Activated naive CD8-positive, alpha-beta T cell treated with anti-CD3 and anti-CD28 coated beads, Interleukin-2, amount 50 U/mL, for 24 hours (primary cell): ENCODE measurements around the gene AQP5.
A peak's percentile ranks its signal among the peaks of the same experiment; 100 is the strongest.

Source experiments
- ATAC-seq: fragments of 150-1000 bp; cut with Tn5 transposase; one replicate; pipeline ENCODE4 v1.10.0; 2021
- DNase-seq: peaks from one replicate; pipeline ENCODE4 v3.0.0; 2021
- H3K27ac Mint-ChIP-seq: one replicate; pipeline ENCODE4 v1.8.0; 2021; ENCODE audit warnings: mild to moderate bottlenecking, mixed read lengths
- H3K27me3 Mint-ChIP-seq: one replicate; pipeline ENCODE4 v1.8.0; 2021; ENCODE audit warnings: mixed read lengths
- H3K36me3 Mint-ChIP-seq: one replicate; pipeline ENCODE4 v1.8.0; 2021; ENCODE audit warnings: low read depth, mixed read lengths
- H3K4me1 Mint-ChIP-seq: one replicate; pipeline ENCODE4 v1.8.0; 2021; ENCODE audit warnings: mixed read lengths
- H3K4me3 Mint-ChIP-seq: one replicate; pipeline ENCODE4 v1.8.0; 2021; ENCODE audit warnings: mild to moderate bottlenecking, moderate library complexity, mixed read lengths
- H3K9me3 Mint-ChIP-seq: one replicate; pipeline ENCODE4 v1.8.0; 2021; ENCODE audit warnings: mixed read lengths

Gene AQP5

DNA sequence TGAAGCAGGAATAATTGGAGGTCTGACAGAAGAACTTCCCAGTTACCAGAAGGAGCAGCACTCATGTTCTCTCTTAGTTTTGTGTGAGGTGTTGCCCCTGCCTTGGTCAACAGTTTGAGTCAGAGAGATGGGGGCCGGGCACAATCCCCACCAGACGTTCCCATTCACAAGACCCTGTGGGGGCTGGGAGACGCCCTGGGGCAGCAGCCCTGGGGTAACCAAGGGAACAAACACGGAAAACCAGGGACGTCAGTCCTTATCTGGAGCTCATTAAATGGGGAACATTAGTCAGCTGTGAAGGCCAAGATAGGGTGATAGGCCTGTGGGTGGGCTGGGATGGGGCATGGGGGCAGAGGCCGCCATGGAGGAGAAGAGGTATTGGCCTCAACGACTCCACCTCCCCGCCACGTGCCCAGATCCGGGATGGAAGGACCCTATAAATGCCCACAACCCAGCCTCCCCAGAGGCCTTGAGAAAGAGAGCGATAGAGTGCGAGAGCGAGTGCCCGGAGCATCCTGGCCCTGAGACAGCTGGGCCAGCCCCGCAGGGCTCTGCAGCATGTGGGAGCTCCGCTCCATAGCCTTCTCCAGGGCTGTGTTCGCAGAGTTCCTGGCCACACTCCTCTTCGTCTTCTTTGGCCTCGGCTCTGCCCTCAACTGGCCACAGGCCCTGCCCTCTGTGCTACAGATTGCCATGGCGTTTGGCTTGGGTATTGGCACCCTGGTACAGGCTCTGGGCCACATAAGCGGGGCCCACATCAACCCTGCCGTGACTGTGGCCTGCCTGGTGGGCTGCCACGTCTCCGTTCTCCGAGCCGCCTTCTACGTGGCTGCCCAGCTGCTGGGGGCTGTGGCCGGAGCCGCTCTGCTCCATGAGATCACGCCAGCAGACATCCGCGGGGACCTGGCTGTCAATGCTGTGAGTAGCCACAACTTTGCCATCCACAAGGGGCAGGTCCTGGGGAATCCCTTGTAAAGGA, 11.1 kb upstream of the AQP5 start, which contains the start of gene AQP2:
Gene AQP2 (plus strand): TSS at position 465 of the 979 bp plus-strand sequence. CDS start 94 bp downstream, at position 559.
- Mint-ChIP-seq H3K36me3 (no peaks in the 10 kb centered on the region), H3K4me1 (peaks cover 13% of the 10 kb centered on the region), H3K27me3 (peaks cover 22% of the 10 kb centered on the region), H3K9me3 (no peaks in the 10 kb centered on the region), H3K4me3 (no peak within 1 kb of the TSS), H3K27ac (no peak within 1 kb of the TSS)
- ATAC-seq = no peak
- no peak for DNase-seq

DNA sequence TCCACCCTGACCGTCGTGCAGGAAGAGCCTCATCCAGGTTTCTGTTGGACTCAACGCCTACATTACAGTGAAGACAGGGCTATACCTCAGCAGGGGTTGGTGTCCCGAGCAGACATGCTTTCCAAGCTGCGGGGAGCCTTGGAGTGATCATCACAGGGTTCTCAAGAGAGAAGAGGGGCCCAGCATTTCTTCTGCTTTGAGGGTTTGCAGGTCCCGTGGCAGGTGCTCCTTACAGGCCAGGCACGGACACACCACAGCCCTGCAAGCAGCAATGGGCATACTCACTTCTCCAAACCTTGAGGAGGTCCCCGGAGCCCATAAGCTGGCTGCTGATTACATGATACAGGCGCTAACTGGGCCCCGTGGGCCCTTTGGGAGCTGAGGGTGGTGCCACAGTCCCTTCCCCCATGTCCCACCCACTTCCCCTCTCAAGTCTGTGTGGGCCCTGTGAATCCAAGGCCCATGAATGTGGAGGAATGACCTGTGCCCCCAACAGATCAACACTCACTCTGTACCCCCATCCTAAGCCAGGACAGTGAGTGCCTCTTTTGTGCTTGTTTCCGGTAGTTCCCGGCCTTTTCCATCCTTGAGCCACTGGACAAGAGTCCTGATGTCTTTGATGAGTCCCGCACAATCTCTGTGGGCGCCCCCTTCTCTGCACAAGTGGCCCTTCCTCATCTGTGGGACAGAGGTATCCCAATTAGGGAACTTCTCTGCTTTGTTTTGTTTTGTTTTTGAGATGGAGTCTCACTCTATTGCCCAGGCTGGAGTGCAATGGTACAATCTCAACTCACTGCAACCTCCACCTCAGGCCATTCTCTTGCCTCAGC, 10.0 kb upstream of the AQP5 start:
- DNase-seq (no peak), ATAC-seq (no peak)
- peaks cover 2% of the 10 kb centered on the region for H3K4me1 Mint-ChIP-seq
- H3K36me3 Mint-ChIP-seq = no peaks in the 10 kb centered on the region
- no peaks in the 10 kb centered on the region for H3K9me3 Mint-ChIP-seq
- H3K27ac Mint-ChIP-seq = no peak overlapping the region
- H3K4me3 Mint-ChIP-seq = no peak overlapping the region
- peaks cover 29% of the 10 kb centered on the region for H3K27me3 Mint-ChIP-seq

DNA sequence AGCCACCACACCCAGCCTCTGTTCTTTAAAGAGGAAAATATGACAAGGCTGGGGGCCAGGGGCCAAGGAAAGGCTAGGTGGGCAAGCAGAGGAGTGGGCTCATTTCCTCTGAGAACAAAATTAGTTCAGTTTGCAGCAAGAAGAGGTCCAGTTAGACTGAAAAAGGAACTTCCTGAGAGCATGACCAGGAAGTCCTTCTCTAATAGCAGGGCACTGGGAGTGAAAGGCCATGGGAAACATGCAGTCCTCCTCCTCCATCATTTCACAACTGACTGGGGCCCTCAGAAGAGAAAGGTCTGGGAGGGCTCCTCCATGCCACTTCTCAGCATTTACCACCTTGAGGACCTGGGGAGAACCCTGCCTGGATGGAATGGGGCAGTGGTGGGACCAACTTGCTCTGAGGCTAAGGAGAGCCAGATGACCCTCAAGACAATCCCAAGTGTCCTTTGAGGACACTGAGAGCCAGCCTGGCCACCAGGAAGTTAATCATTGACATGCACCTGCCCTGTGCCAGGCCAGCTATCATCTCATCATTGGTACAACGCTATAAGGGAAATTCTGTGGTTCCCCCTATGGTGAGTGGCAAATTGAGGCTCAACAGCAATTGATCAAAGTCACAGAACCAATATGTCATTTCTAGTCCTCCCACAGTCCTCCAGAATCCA, 9.1 kb upstream of the AQP5 start:
- H3K4me1 Mint-ChIP-seq = no peaks in the 10 kb centered on the region
- ATAC-seq = no peak
- H3K9me3 Mint-ChIP-seq = no peaks in the 10 kb centered on the region
- no peak overlapping the region for H3K27ac Mint-ChIP-seq
- H3K27me3 Mint-ChIP-seq = peaks cover 37% of the 10 kb centered on the region
- no peak for DNase-seq
- no peaks in the 10 kb centered on the region for H3K36me3 Mint-ChIP-seq
- no peak overlapping the region for H3K4me3 Mint-ChIP-seq

DNA sequence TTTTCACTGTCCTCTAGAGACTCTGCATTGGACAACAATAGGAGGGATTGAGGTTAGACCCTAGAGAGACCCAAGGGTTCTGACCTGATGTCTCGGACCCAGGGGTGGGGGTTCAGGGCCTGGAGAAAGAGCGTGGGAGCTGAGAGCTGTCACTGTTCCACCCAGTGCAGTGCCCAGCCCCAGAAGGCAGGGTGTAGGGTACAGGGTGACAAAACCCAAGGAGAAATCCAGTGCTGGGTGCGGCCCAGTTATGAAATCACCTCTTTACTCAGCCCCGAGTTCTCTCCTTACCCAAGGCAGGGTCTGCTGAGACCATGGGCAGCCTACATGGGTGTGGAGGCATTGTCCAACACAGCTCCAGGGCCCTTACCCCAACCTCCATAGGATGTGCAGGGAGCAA, 8.5 kb upstream of the AQP5 start:
- no peak overlapping the region for H3K27ac Mint-ChIP-seq
- H3K4me1 Mint-ChIP-seq = no peaks in the 10 kb centered on the region
- no peaks in the 10 kb centered on the region for H3K9me3 Mint-ChIP-seq
- H3K4me3 Mint-ChIP-seq = no peak overlapping the region
- DNase-seq (no peak), ATAC-seq (no peak)
- H3K27me3 Mint-ChIP-seq = peaks cover 43% of the 10 kb centered on the region
- H3K36me3 Mint-ChIP-seq = no peaks in the 10 kb centered on the region

DNA sequence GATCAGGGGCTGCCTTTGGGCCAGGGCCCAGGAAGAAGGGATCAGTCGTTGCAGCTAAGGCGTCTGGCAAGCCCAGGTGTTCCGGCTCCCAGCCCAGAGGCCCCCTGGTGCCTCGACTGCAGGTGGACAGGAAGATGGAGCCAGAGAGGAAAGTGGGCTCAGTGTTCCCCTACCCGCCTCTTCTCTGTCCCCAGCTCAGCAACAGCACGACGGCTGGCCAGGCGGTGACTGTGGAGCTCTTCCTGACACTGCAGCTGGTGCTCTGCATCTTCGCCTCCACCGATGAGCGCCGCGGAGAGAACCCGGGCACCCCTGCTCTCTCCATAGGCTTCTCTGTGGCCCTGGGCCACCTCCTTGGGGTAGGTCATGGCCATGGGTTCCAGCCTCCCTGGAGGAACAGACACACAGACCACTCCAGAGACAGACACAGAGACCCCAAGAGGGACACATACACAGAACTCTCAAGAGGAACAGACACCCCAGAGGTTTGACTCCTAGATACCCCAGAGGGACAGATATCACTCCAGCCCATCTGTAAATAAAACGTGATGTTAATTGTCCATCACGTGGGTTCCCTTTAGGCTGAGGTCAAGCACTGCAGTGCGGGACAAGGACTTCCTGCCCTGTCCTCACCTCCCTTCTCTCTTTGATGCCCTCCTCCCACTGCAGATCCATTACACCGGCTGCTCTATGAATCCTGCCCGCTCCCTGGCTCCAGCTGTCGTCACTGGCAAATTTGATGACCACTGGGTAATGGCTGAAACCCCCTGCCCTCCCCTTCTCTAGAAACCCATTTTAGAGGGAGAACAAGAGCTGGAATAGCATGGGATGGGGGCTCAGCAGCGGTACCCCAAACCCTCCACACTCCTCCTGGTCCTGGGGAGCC, 7.5 kb upstream of the AQP5 start:
- ATAC-seq = no peak
- Mint-ChIP-seq H3K4me3 (no peak overlapping the region), H3K27ac (no peak overlapping the region), H3K27me3 (peaks cover 52% of the 10 kb centered on the region), H3K36me3 (no peaks in the 10 kb centered on the region), H3K4me1 (no peaks in the 10 kb centered on the region), H3K9me3 (no peaks in the 10 kb centered on the region)
- DNase-seq = no peak

DNA sequence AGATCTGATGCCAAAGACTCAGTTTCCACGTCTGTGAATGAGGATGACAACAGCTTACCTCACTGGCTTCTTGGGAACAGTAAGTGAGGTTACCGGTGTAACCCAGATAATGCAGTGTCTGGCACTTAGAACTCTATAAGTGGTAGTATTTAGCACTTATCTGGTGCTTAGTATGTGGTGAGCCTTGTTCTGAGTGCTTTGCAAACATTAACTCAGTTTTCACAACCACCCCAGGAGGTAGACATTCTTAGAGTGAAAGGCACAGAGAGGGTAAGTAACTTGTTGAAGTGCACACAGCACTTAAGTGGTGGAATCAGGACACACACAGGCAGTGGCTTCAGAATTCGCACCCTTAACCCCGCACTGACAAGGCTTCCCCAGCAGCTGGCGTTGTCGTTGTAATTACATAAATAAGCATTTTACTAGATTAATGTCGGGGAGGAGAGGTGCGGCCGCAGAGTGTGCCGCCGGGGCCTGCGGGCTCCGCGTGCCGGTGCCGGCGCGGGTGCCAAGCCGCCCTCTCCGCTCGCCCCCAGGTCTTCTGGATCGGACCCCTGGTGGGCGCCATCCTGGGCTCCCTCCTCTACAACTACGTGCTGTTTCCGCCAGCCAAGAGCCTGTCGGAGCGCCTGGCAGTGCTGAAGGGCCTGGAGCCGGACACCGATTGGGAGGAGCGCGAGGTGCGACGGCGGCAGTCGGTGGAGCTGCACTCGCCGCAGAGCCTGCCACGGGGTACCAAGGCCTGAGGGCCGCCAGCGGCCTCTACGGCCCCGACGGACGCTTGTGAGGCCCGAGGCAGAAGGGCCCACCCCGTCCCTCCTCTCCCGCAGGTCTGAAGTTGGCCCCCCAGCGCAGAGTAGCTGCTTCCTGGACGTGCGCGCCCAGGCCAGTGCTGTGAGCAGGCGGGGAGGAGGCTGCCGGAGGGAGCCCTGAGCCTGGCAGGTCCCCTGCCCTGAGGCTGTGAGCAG, 6.5 kb upstream of the AQP5 start:
- H3K27me3 Mint-ChIP-seq = peaks cover 60% of the 10 kb centered on the region
- H3K27ac Mint-ChIP-seq = no peak overlapping the region
- H3K4me3 Mint-ChIP-seq = no peak overlapping the region
- ATAC-seq (no peak), DNase-seq (no peak)
- no peaks in the 10 kb centered on the region for H3K9me3 Mint-ChIP-seq
- no peaks in the 10 kb centered on the region for H3K36me3 Mint-ChIP-seq
- H3K4me1 Mint-ChIP-seq = no peaks in the 10 kb centered on the region

DNA sequence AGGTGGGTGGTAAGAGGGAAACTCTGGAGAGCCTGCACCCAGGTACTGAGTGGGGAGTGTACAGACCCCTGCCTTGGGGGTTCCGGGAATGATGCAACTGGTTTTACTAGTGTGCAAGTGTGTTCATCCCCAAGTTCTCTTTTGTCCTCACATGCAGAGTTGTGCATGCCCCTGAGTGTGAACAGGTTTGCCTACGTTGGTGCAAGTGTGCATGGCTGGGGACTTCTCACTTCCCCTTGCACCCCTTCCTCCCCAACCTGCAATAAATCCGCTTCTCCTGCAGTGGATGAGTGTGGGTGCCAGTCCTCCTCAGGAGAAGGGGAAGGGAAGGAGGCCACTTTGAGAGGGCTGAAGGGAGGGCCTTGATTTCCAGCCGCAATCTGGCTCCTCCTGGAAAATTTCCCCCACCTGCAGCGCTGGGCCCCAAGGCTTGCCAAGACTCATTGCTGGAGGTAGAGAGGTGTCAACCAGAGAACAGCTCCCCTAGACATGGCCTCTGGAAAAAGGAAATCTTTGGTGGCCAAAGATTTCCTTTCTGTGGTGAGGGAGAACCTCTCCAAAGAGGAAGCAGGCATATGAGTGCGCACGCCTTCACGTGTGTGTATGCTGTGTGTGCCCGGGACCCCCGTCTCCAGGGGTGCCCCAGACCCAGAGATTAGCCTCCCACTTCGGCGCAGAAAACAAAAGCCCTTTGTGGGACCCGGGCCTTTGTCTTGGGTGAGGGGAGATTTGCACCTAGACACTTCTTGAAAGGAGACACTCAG, 5.6 kb upstream of the AQP5 start:
- no peak overlapping the region for H3K4me3 Mint-ChIP-seq
- no peak for DNase-seq
- H3K27me3 Mint-ChIP-seq = peaks cover 67% of the 10 kb centered on the region
- no peaks in the 10 kb centered on the region for H3K36me3 Mint-ChIP-seq
- H3K9me3 Mint-ChIP-seq = no peaks in the 10 kb centered on the region
- no peak overlapping the region for H3K27ac Mint-ChIP-seq
- ATAC-seq = no peak
- peaks cover 5% of the 10 kb centered on the region for H3K4me1 Mint-ChIP-seq

DNA sequence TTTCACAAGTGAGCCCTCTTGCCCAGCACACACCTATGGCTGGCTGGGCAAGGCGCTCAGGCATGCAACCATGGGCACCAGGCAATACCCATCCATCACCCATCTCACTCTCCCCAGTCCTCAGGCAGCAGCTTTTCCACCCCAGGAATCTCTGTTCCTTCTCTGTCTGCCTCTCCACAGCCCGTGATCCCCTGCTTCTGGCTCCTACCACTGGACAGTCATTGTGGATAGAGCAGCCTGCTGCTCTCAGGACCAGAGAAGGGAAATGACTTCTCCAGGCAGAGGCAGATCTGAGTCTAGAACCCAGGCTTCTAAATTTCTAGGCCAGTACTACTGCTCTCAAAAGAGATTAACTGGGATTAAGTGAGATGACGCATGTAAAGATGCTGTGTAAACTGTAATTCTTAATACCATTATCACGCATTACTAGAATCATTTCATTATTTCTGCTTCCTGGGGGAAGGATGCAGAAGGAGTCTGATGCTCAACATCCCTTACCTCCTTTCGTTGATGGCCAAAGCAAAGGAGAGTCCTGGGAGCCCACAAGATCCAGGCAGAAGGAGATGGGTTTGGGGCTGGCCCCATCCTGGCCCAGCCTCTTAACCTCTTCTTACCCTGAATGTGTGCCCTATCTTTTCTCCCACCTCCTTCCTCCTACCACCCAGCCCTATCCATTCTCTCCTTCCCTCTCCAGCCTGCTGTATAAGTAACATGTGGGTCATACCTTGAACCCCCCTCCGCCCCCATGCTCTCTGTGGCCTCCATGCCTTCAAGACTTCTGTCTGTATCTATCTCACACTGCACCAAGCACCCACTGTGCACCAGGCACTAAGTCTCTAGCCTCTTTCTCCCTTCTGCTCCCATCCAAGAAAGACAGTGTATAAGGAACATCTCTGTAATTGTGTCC, 4.8 kb upstream of the AQP5 start:
- ATAC-seq (no peak), DNase-seq (no peak)
- Mint-ChIP-seq H3K27ac (no peak overlapping the region), H3K4me3 (no peak overlapping the region), H3K4me1 (peaks cover 5% of the 10 kb centered on the region), H3K27me3 (peaks cover 69% of the 10 kb centered on the region), H3K9me3 (no peaks in the 10 kb centered on the region), H3K36me3 (no peaks in the 10 kb centered on the region)

DNA sequence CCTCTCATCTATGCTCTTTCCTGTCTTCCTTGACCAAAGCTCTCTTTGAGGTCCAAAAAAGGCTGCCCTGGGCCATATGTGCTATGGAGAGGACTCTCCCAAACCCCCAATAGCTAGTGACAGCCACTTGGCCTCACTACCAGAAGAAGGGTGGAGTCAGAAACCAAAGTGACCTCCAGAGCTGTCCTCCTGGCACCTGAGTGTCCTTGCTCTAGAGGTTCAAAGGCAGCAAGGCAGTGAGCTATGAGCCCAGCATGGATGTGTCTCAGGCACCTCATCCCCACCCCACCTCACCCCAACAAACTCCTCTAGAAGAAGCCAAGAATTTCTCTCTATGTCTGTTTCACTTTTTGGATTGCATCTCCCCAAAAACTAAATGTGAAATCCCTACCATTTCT, 4.1 kb upstream of the AQP5 start:
- Mint-ChIP-seq H3K27me3 (peaks cover 74% of the 10 kb centered on the region), H3K27ac (no peak overlapping the region)
- no peak for ATAC-seq

DNA sequence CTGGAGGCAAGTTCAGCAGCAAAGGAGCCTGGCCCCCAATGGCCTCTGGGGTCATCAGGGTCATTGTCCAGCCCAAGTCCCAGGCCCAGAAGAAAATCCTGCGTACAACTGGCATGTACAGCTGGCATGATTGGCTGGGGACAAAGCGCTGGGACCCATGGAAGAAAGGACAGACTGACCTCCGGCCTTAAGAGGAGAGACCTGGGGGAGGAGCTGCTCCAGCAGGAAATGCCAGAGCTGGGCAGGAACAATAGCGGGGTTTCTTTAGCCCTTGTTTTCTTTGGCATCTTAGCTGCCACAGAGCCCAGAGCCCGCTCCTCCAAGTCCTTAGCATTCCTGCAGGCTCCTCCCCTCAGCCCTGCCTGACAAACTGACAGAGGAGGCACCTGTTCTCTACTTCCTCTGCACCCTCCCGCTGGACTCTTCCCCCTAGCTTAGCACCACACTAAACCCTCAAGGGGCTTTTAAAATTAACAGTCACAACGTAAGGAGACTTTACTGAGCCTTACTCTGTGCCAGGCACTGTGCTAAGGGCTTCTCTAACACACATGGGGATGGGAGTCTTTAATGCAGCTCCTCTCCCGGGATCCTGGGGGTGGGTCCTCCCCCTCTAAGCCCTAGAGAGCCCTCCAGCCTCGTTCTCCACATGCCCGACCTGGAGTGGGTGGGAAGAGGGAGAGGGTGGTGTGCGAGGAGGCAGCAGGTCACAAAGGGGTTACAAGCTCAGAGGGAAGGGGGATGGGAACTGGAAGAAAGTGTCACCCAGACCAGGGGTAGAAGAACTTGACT, 1.8 kb upstream of the AQP5 start:
- Mint-ChIP-seq H3K27me3 (peaks cover 74% of the 10 kb centered on the region), H3K4me3 (peak overlapping the region; percentile 32), H3K27ac (no peak overlapping the region), H3K4me1 (peaks cover 5% of the 10 kb centered on the region), H3K9me3 (no peaks in the 10 kb centered on the region), H3K36me3 (no peaks in the 10 kb centered on the region)
- no peak for ATAC-seq
- no peak for DNase-seq

More for the DNA sequence above, 4.1 kb upstream of the AQP5 start:
- no peak for DNase-seq
- Mint-ChIP-seq H3K4me1 (peaks cover 5% of the 10 kb centered on the region), H3K9me3 (no peaks in the 10 kb centered on the region), H3K36me3 (no peaks in the 10 kb centered on the region), H3K4me3 (no peak overlapping the region)

DNA sequence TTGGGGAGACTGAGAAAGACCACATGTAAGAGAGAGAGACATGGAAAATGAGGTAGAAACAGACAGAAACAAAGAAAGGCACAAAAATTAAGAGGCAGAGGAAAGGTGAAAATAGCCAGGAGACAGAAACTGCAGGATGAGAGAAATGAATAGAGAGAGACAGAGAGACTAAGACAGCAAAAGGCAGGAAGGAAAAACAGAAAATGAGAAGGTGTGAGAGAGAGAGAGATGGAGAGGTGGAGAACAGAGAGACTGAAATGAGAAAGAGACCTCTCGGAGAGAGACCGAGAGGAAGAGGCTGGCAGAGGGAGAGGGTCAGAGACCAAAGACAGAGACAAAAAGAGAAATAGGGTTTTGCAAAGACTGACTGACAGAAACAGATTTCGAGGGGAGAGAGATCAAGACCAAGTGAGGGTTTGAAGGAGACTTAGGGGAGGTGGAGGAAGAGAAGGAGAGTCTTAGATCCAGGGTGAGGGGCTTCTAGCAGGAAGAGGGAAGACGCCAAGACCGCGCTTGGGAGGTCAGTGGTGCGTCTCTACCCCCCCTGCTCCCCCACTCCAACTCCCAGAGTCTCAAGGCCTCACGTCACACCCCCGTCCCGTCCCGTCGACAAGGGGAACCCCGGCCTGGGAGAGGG, 1.1 kb upstream of the AQP5 start:
- H3K9me3 Mint-ChIP-seq = no peaks in the 10 kb centered on the region
- H3K27me3 Mint-ChIP-seq = peaks cover 76% of the 10 kb centered on the region
- H3K4me3 Mint-ChIP-seq = peak overlapping the region; percentile 32
- H3K4me1 Mint-ChIP-seq = peaks cover 5% of the 10 kb centered on the region
- H3K27ac Mint-ChIP-seq = no peak overlapping the region
- DNase-seq = no peak
- ATAC-seq = no peak
- H3K36me3 Mint-ChIP-seq = no peaks in the 10 kb centered on the region
